Breast epithelium (tissue), 4 donors: Measurements from ENCODE around the gene FUT2. TPM values are rescaled to one million over a fixed set of nuclear protein-coding genes. Genes with fewer than 3 reads are reported as not detected.

ENCODE experiments used
- DNase-seq, 2 donors: peaks; one replicate each; pipeline ENCODE4 v3.0.0-alpha.2; 2019; ENCODE audit warnings: low spot score in 2 of 2
- H3K27ac ChIP-seq, 2 donors: fragments of 200-600 bp; sonication (generic) in 1 of 2; one replicate each; pipeline ENCODE4 v1.5.1; 2016 to 2019; ENCODE audit warnings: mild to moderate bottlenecking in 1 of 2
- H3K27me3 ChIP-seq, 2 donors: fragments of 200-600 bp; sonication (generic) in 1 of 2; one replicate each; pipeline versions ENCODE4 v1.5.1 to v1.6.0; 2017 to 2019; ENCODE audit warnings: control low read depth in 1 of 2, mild to moderate bottlenecking in 1 of 2
- H3K36me3 ChIP-seq: fragments of 200-600 bp; one replicate; pipeline ENCODE4 v1.5.1; 2019
- H3K4me1 ChIP-seq, 2 donors: fragments of 200-600 bp; sonication (generic); one replicate each; pipeline ENCODE4 v1.5.1; 2016 to 2019; ENCODE audit warnings: control low read depth in 1 of 2
- H3K4me3 ChIP-seq, 3 donors: fragments of 200-600 bp; sonication (generic); 1 replicate in 2 of 3; 2 replicates in 1 of 3; pipeline ENCODE4 v1.5.1; 2016 to 2019; ENCODE audit warnings: mild to moderate bottlenecking in 3 of 3, moderate library complexity in 2 of 3
- H3K9me3 ChIP-seq, 2 donors: fragments of 200-600 bp; sonication (generic) in 1 of 2; one replicate each; pipeline ENCODE4 v1.5.1; 2016 to 2019; ENCODE audit warnings: control low read depth in 1 of 2
- CTCF ChIP-seq, 3 donors: fragments of 450-650 bp; IDR thresholded peaks; one replicate each; pipeline ENCODE4 v1.5.1; 2016 to 2017; ENCODE audit warnings: antibody characterized with exemption in 3 of 3, mild to moderate bottlenecking in 3 of 3, moderate library complexity in 3 of 3
- POLR2A ChIP-seq: fragments of 450-650 bp; IDR thresholded peaks from one replicate; pipeline ENCODE4 v1.6.1; 2016; ENCODE audit warnings: antibody characterized with exemption, mild to moderate bottlenecking, moderate library complexity
- POLR2AphosphoS5 ChIP-seq, 3 donors: sonication (generic); formaldehyde crosslinking; IDR thresholded peaks; one replicate each; pipeline ENCODE4 v1.6.1; 2017; ENCODE audit warnings: antibody characterized with exemption in 3 of 3
- intact Hi-C: fragments of 100-400 bp; cut with DNase I; formaldehyde crosslinking; loops from one replicate; pipeline ENCODE4 v1.15.1; 2023; ENCODE audit warnings: low total_unique reads
- total RNA-seq, 3 donors: library from RNA; depleted of rRNA; stranded (reverse); fragments of >200 nt; gene quantifications; one replicate each; pipeline ENCODE4 v1.1.0, GENCODE V29; 2016

The FUT2 gene
- 1 to 10 TPM in 2 of 3 donors, not detected in 1; 2.6 to 5.9 TPM for total RNA-seq

- no peaks in the 10 kb centered on the region for H3K36me3 ChIP-seq
- H3K27ac ChIP-seq, result peak within 1 kb of the TSS; percentile 72 to 75
- TF ChIP-seq POLR2A (no peak), POLR2AphosphoS5 (IDR thresholded peaks at IDR 0.05) (no peak), CTCF (IDR thresholded peaks at IDR 0.05) (no peak)
- no peak for DNase-seq
- no peaks in the 10 kb centered on the region for H3K9me3 ChIP-seq
- intact Hi-C loops, result loop anchor here (2.0 kb wide), 1 partner anchor 73 kb away; no protein-coding TSS in a partner anchor
- peak within 1 kb of the TSS; percentile 10 to 60 (median 44) for H3K4me3 ChIP-seq
- H3K4me1 ChIP-seq, result no peaks in the 10 kb centered on the region
- no peaks in the 10 kb centered on the region for H3K27me3 ChIP-seq
Observed at GRCh38 chr19:48695743-48696352, at the start of gene FUT2. Gene FUT2, plus strand, starts transcription at chr19:48695971. Its CDS starts 6,986 bp downstream, at chr19:48702957.

- Histone ChIP-seq H3K27ac (peak within 1 kb of the TSS; percentile 87 to 93), H3K9me3 (no peaks in the 10 kb centered on the region), H3K4me3 (peak within 1 kb of the TSS; percentile 50 to 68 (median 57)), H3K36me3 (no peaks in the 10 kb centered on the region), H3K27me3 (no peaks in the 10 kb centered on the region), H3K4me1 (peaks cover 0 to 4% of the 10 kb centered on the region in 2 donors)
- peak; percentile 84 to 88 for DNase-seq
- intact Hi-C loops, result no loop called here
- TF ChIP-seq POLR2A (peak; percentile 39), POLR2AphosphoS5 (IDR thresholded peaks at IDR 0.05) (peak; percentile 20 to 51 (median 22)), CTCF (IDR thresholded peaks at IDR 0.05) (peak; percentile 62 to 96 (median 81))
Observed at GRCh38 chr19:48646001-48646721, 49.6 kb upstream of the FUT2 start, which contains the start of gene CA11. Gene CA11, minus strand, starts transcription at chr19:48646187. Its CDS starts 555 bp downstream, at chr19:48645632.

GRCh38 chr19:48646722-48647216 lies 49.0 kb upstream of the FUT2 start:
- Histone ChIP-seq H3K36me3 (no peaks in the 10 kb centered on the region), H3K4me1 (peaks cover 0 to 4% of the 10 kb centered on the region in 2 donors), H3K27me3 (no peaks in the 10 kb centered on the region), H3K4me3 (peak overlapping the region; percentile 50 to 68 (median 57)), H3K27ac (peak overlapping the region; percentile 87 to 93), H3K9me3 (no peaks in the 10 kb centered on the region)
- no peak for TF ChIP-seq CTCF (IDR thresholded peaks at IDR 0.05)
- no peak for TF ChIP-seq POLR2A
- no peak for TF ChIP-seq POLR2AphosphoS5 (IDR thresholded peaks at IDR 0.05)
- no peak for DNase-seq
- intact Hi-C loops, result no loop called here

- H3K36me3 ChIP-seq, result no peaks in the 10 kb centered on the region
- no peak overlapping the region for H3K4me3 ChIP-seq
- TF ChIP-seq POLR2A (no peak), CTCF (IDR thresholded peaks at IDR 0.05) (no peak), POLR2AphosphoS5 (IDR thresholded peaks at IDR 0.05) (no peak)
- intact Hi-C loops, result no loop called here
- peaks cover 0 to 4% of the 10 kb centered on the region in 2 donors for H3K4me1 ChIP-seq
- no peaks in the 10 kb centered on the region for H3K9me3 ChIP-seq
- no peaks in the 10 kb centered on the region for H3K27me3 ChIP-seq
- H3K27ac ChIP-seq, result no peak overlapping the region
- no peak for DNase-seq
Observed at GRCh38 chr19:48648134-48648533, 47.6 kb upstream of the FUT2 start.
